ENCODE results near the gene HOXD4.

HOXD4 gene

GRCh38 chr2:176193048-176193447 lies 41.7 kb downstream of the HOXD4 start:
- DNase-seq: no peak

GRCh38 chr2:176199902-176200301 lies 48.6 kb downstream of the HOXD4 start:
- DNase-seq: no peak

GRCh38 chr2:176200971-176201370 lies 49.6 kb downstream of the HOXD4 start:
- no peak for DNase-seq

GRCh38 chr2:176202491-176202890 lies 51.1 kb downstream of the HOXD4 start:
- DNase-seq: no peak
